WTC11 (cell line): ENCODE data around the gene CARMIL3. TPM values are rescaled to one million over a fixed set of nuclear protein-coding genes. Genes with fewer than 3 reads are reported as not detected.
A peak's percentile ranks its signal among the peaks of the same experiment; 100 is the strongest.

Source experiments
- ATAC-seq: fragments of 200-7000 bp; cut with Tn5 transposase; 2 replicates; pipeline ENCODE4 v1.10.0; 2021; ENCODE audit warnings: mild to moderate bottlenecking, moderate library complexity
- Bru-seq: library from RNA; stranded (reverse); fragments of 400-500 nt; gene quantifications from one replicate; lab custom pipeline; 2021; lab: Mats Ljungman, UMichigan
- CTCF ChIA-PET: fragments of 300-600 bp; sonication (Branson Sonifier 250); formaldehyde crosslinking; loops from one replicate; lab custom pipeline; 2021; ENCODE audit warnings: antibody characterized with exemption; lab: Charles Lee
- POLR2A ChIA-PET: fragments of 350-600 bp; sonication (Branson Sonifier 250); formaldehyde crosslinking; loops from one replicate; lab custom pipeline; 2021; ENCODE audit warnings: antibody characterized with exemption; lab: Charles Lee
- DNase-seq: peaks from one replicate; pipeline ENCODE4 v3.0.0; 2021; ENCODE audit warnings: low spot score
- H3K27ac Mint-ChIP-seq: 2 replicates; pipeline ENCODE4 v1.8.0; 2021; ENCODE audit warnings: mixed read lengths
- H3K27me3 Mint-ChIP-seq: 2 replicates; pipeline ENCODE4 v1.8.0; 2021; ENCODE audit warnings: low read depth, mild to moderate bottlenecking, moderate library complexity, mixed read lengths
- H3K36me3 Mint-ChIP-seq: 2 replicates; pipeline ENCODE4 v1.8.0; 2021; ENCODE audit warnings: mixed read lengths
- H3K4me1 Mint-ChIP-seq: 2 replicates; pipeline ENCODE4 v1.8.0; 2022; ENCODE audit warnings: mixed read lengths
- H3K4me3 Mint-ChIP-seq: 2 replicates; pipeline ENCODE4 v1.8.0; 2021; ENCODE audit warnings: mild to moderate bottlenecking, moderate library complexity, mixed read lengths
- H3K9me3 Mint-ChIP-seq: 2 replicates; pipeline ENCODE4 v1.8.0; 2021; ENCODE audit warnings: mixed read lengths
- ARID4B ChIP-seq: sonication (generic); formaldehyde crosslinking; IDR thresholded peaks from 2 replicates; pipeline ENCODE4 v1.8.0; 2023; ENCODE audit warnings: missing genetic modification reagents, mild to moderate bottlenecking, borderline replicate concordance
- ATF1 ChIP-seq: sonication (generic); formaldehyde crosslinking; IDR thresholded peaks from 2 replicates; pipeline ENCODE4 v1.8.1; 2023; ENCODE audit warnings: mild to moderate bottlenecking, moderate library complexity, missing genetic modification reagents
- CDX4 ChIP-seq: fragments of 250-450 bp; sonication (Bioruptor Pico); IDR thresholded peaks from 2 replicates; pipeline ENCODE4 v1.9.0; 2021; ENCODE audit warnings: moderate library complexity, mild to moderate bottlenecking, inconsistent platforms, borderline replicate concordance
- CREB1 ChIP-seq: sonication (generic); formaldehyde crosslinking; IDR thresholded peaks from 2 replicates; pipeline ENCODE4 v1.8.0; 2023; ENCODE audit warnings: mild to moderate bottlenecking, missing genetic modification reagents
- E2F4 ChIP-seq: sonication (generic); formaldehyde crosslinking; IDR thresholded peaks from 2 replicates; pipeline ENCODE4 v1.8.1; 2022; ENCODE audit warnings: low read depth, mild to moderate bottlenecking, moderate library complexity, missing genetic modification reagents, borderline replicate concordance
- ESRRA ChIP-seq: sonication (generic); formaldehyde crosslinking; IDR thresholded peaks from 2 replicates; pipeline ENCODE4 v1.8.1; 2022; ENCODE audit warnings: mild to moderate bottlenecking, missing genetic modification reagents, borderline replicate concordance
- ETV6 ChIP-seq: sonication (generic); formaldehyde crosslinking; IDR thresholded peaks from 2 replicates; pipeline ENCODE4 v1.8.1; 2022; ENCODE audit warnings: mild to moderate bottlenecking, missing genetic modification reagents
- GABPB1 ChIP-seq: sonication (generic); formaldehyde crosslinking; IDR thresholded peaks from 2 replicates; pipeline ENCODE4 v1.8.1; 2023; ENCODE audit warnings: mild to moderate bottlenecking, missing genetic modification reagents
- GTF2I ChIP-seq: fragments of 250-450 bp; sonication (Bioruptor Pico); conservative IDR thresholded peaks from 2 replicates; pipeline ENCODE4 v1.4.0; 2021; ENCODE audit warnings: mild to moderate bottlenecking
- JUN ChIP-seq: sonication (generic); formaldehyde crosslinking; IDR thresholded peaks from 2 replicates; pipeline ENCODE4 v1.8.0; 2023; ENCODE audit warnings: mild to moderate bottlenecking, missing genetic modification reagents
- KAT7 ChIP-seq: sonication (generic); formaldehyde crosslinking; IDR thresholded peaks from 2 replicates; pipeline ENCODE4 v1.8.1; 2023; ENCODE audit warnings: missing genetic modification reagents, mild to moderate bottlenecking, borderline replicate concordance
- MAX ChIP-seq: sonication (generic); formaldehyde crosslinking; IDR thresholded peaks from 2 replicates; pipeline ENCODE4 v1.8.0; 2022; ENCODE audit warnings: mild to moderate bottlenecking, missing genetic modification reagents
- MYBL2 ChIP-seq: sonication (generic); formaldehyde crosslinking; IDR thresholded peaks from 2 replicates; pipeline ENCODE4 v1.8.1; 2023; ENCODE audit warnings: mild to moderate bottlenecking, moderate library complexity, missing genetic modification reagents
- NFE2L1 ChIP-seq: sonication (generic); formaldehyde crosslinking; IDR thresholded peaks from 2 replicates; pipeline ENCODE4 v1.8.1; 2023; ENCODE audit warnings: missing genetic modification reagents
- NR3C1 ChIP-seq: sonication (generic); formaldehyde crosslinking; conservative IDR thresholded peaks from 2 replicates; pipeline ENCODE4 v1.8.1; 2023; ENCODE audit warnings: low read depth, mild to moderate bottlenecking, missing genetic modification reagents
- PREB ChIP-seq: sonication (generic); formaldehyde crosslinking; IDR thresholded peaks from 2 replicates; pipeline ENCODE4 v1.8.1; 2022; ENCODE audit warnings: mild to moderate bottlenecking, missing genetic modification reagents, moderate library complexity, borderline replicate concordance
- RELA ChIP-seq: sonication (generic); formaldehyde crosslinking; IDR thresholded peaks from 2 replicates; pipeline ENCODE4 v1.8.1; 2022; ENCODE audit warnings: missing genetic modification reagents, mild to moderate bottlenecking, borderline replicate concordance
- SMAD3 ChIP-seq: sonication (generic); formaldehyde crosslinking; IDR thresholded peaks from 2 replicates; pipeline ENCODE4 v1.8.0; 2022; ENCODE audit warnings: missing genetic modification reagents, mild to moderate bottlenecking, borderline replicate concordance
- SP1 ChIP-seq: sonication (generic); formaldehyde crosslinking; conservative IDR thresholded peaks from 2 replicates; pipeline ENCODE4 v1.8.1; 2022; ENCODE audit warnings: missing genetic modification reagents
- TEAD1 ChIP-seq: sonication (generic); formaldehyde crosslinking; IDR thresholded peaks from 2 replicates; pipeline ENCODE4 v1.8.0; 2022; ENCODE audit warnings: mild to moderate bottlenecking, missing genetic modification reagents
- ZNF138 ChIP-seq: sonication (generic); formaldehyde crosslinking; conservative IDR thresholded peaks from 2 replicates; pipeline ENCODE4 v1.8.1; 2022; ENCODE audit warnings: mild to moderate bottlenecking, moderate library complexity, missing genetic modification reagents
- ZNF219 ChIP-seq: sonication (generic); formaldehyde crosslinking; IDR thresholded peaks from 2 replicates; pipeline ENCODE4 v1.8.0; 2023; ENCODE audit warnings: missing genetic modification reagents, mild to moderate bottlenecking, borderline replicate concordance
- ZNF263 ChIP-seq: sonication (generic); formaldehyde crosslinking; IDR thresholded peaks from 2 replicates; pipeline ENCODE4 v1.8.1; 2022; ENCODE audit warnings: low read depth, mild to moderate bottlenecking, moderate library complexity, missing genetic modification reagents
- ZNF281 ChIP-seq: sonication (generic); formaldehyde crosslinking; IDR thresholded peaks from 2 replicates; pipeline ENCODE4 v1.8.0; 2023; ENCODE audit warnings: mild to moderate bottlenecking, missing genetic modification reagents
- long read RNA-seq, 3 experiments: library from RNA in 1 of 3; library from capped mRNA in 1 of 3; library from polyadenylated mRNA in 1 of 3; unstranded in 2 of 3; stranded (forward) in 1 of 3; transcript quantifications; one replicate each; pipeline ENCODE4 v2.0.0, GENCODE V29; 2021
- total RNA-seq: library from RNA; stranded (reverse); gene quantifications from 3 replicates; pipeline ENCODE4 v1.2.3, GENCODE V29; 2021

The CARMIL3 gene
- 10.6 to 13.0 TPM (median 11.4 TPM) in 3 replicates for total RNA-seq
- Bru-seq, nascent RNA: percentile 36 among the genes with signal in this experiment
- long read RNA-seq, experiment 1, full-length matches to known transcripts: 1 of 10 reads
- long read RNA-seq, experiment 1, partial matches to known transcripts: 2 of 10 reads
- long read RNA-seq, experiment 1, other reads (novel, unspliced or antisense): 7 of 10 reads
- long read RNA-seq, experiment 2, partial matches to known transcripts: 1 of 8 reads
- long read RNA-seq, experiment 2, other reads (novel, unspliced or antisense): 7 of 8 reads
- long read RNA-seq, experiment 3: 0 reads

GRCh38 chr14:24051789-24052655 is at the start of gene CARMIL3:
Gene CARMIL3, plus strand, starts transcription at chr14:24052009. Its CDS starts 145 bp downstream, at chr14:24052154.
- H3K36me3 Mint-ChIP-seq: no peaks in the 10 kb centered on the region
- H3K4me1 Mint-ChIP-seq: peaks cover 18% of the 10 kb centered on the region
- ChIA-PET POLR2A (interaction anchor here (0.5 to 2.4 kb wide), 12 partner anchors 9 to 961 kb away, joined by 3 to 17 read pairs (median 4); partner anchors contain the start of genes CHMP4A, DCAF11, EMC9 and NRL), CTCF (interaction anchor here (0.8 to 4.3 kb wide), 15 partner anchors 14 to 420 kb away, joined by 3 to 25 read pairs (median 7); partner anchors contain the start of genes DCAF11, DHRS4L2, IRF9 and NRL)
- H3K4me3 Mint-ChIP-seq: peak within 1 kb of the TSS; percentile 76
- peak; percentile 81 for ATAC-seq
- H3K9me3 Mint-ChIP-seq: no peaks in the 10 kb centered on the region
- H3K27ac Mint-ChIP-seq: peak within 1 kb of the TSS; percentile 58
- peaks cover 3% of the 10 kb centered on the region for H3K27me3 Mint-ChIP-seq
- DNase-seq: peak; percentile 85
- TF ChIP-seq CREB1: peak; percentile 45; the same call in 1 of the 2 replicates
- no peak; the same call in 1 of the 2 replicates for TF ChIP-seq PREB (CRISPR knock-in tag)
- TF ChIP-seq JUN (CRISPR knock-in tag): peak; percentile 71; the same call in 1 of the 2 replicates
- peak; percentile 67 for TF ChIP-seq MAX (CRISPR knock-in tag)
- peak; percentile 73; the same call in 1 of the 2 replicates for TF ChIP-seq MYBL2 (CRISPR knock-in tag)
- no peak for TF ChIP-seq ZNF263 (CRISPR knock-in tag)
- no peak for TF ChIP-seq CDX4 (CRISPR knock-in tag)
- 0 out of 2 replicates have a peak, but pooled peaks have one; percentile 36 for TF ChIP-seq ZNF138 (CRISPR knock-in tag)
- no peak for TF ChIP-seq GTF2I (CRISPR knock-in tag)
- 0 out of 2 replicates have a peak, but pooled peaks have one; percentile 62 for TF ChIP-seq ETV6
- TF ChIP-seq TEAD1 (CRISPR knock-in tag): peak; percentile 17; the same call in 1 of the 2 replicates
- peak; percentile 1 for TF ChIP-seq ARID4B
- peak; percentile 65 for TF ChIP-seq GABPB1 (CRISPR knock-in tag)
- TF ChIP-seq E2F4 (CRISPR knock-in tag): peak; percentile 74; the same call in 1 of the 2 replicates
- TF ChIP-seq NFE2L1 (CRISPR knock-in tag): peak; percentile 60
- TF ChIP-seq ATF1 (CRISPR knock-in tag): no peak
- TF ChIP-seq ZNF219 (CRISPR knock-in tag): peak; percentile 62; the same call in 1 of the 2 replicates
- 0 out of 2 replicates have a peak, but pooled peaks have one; percentile 49 for TF ChIP-seq SMAD3 (CRISPR knock-in tag)
- peak; percentile 94 for TF ChIP-seq RELA (CRISPR knock-in tag)
- TF ChIP-seq KAT7 (CRISPR knock-in tag): peak; percentile 36; the same call in 1 of the 2 replicates
- TF ChIP-seq ZNF281 (CRISPR knock-in tag): 0 out of 2 replicates have a peak, but pooled peaks have one; percentile 43
- peak; percentile 47 for TF ChIP-seq SP1 (CRISPR knock-in tag)
- TF ChIP-seq ESRRA (CRISPR knock-in tag): peak; percentile 68; the same call in 1 of the 2 replicates
- TF ChIP-seq NR3C1 (CRISPR knock-in tag): no peak
